Measurements from ENCODE around the gene KTN1. TPM values are rescaled to one million over a fixed set of nuclear protein-coding genes. Genes with fewer than 3 reads are reported as not detected.

KTN1 gene
- total RNA-seq, 4 donors from 2014 or later = 57.8 to 123 (median 106) TPM

GRCh38 chr14:55702511-55702910 is 122.5 kb downstream of the KTN1 start:
- no peak overlapping the region for H3K4me3 ChIP-seq
- no peaks in the 10 kb centered on the region for H3K36me3 ChIP-seq
- 68% methylated on average over 6 of the region's 6 CpGs for WGBS, 2 donors
- H3K9me3 ChIP-seq = no peaks in the 10 kb centered on the region
- peaks cover 0 to 24% (median 5%) of the 10 kb centered on the region in 3 donors for H3K4me1 ChIP-seq
- intact Hi-C loops (cut with DNase I) = loop anchor here (10.0 kb wide), 2 partner anchors 722 to 772 kb away; no protein-coding TSS in a partner anchor
- DNase-seq = no peak
- H3K27ac ChIP-seq = no peak overlapping the region
- TF ChIP-seq POLR2A (IDR thresholded peaks at IDR 0.05) = no peak
- TF ChIP-seq, protein P1, sequence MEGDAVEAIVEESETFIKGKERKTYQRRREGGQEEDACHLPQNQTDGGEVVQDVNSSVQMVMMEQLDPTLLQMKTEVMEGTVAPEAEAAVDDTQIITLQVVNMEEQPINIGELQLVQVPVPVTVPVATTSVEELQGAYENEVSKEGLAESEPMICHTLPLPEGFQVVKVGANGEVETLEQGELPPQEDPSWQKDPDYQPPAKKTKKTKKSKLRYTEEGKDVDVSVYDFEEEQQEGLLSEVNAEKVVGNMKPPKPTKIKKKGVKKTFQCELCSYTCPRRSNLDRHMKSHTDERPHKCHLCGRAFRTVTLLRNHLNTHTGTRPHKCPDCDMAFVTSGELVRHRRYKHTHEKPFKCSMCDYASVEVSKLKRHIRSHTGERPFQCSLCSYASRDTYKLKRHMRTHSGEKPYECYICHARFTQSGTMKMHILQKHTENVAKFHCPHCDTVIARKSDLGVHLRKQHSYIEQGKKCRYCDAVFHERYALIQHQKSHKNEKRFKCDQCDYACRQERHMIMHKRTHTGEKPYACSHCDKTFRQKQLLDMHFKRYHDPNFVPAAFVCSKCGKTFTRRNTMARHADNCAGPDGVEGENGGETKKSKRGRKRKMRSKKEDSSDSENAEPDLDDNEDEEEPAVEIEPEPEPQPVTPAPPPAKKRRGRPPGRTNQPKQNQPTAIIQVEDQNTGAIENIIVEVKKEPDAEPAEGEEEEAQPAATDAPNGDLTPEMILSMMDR (IDR thresholded peaks at IDR 0.05) = no peak
- H3K27me3 ChIP-seq = no peaks in the 10 kb centered on the region

DNA sequence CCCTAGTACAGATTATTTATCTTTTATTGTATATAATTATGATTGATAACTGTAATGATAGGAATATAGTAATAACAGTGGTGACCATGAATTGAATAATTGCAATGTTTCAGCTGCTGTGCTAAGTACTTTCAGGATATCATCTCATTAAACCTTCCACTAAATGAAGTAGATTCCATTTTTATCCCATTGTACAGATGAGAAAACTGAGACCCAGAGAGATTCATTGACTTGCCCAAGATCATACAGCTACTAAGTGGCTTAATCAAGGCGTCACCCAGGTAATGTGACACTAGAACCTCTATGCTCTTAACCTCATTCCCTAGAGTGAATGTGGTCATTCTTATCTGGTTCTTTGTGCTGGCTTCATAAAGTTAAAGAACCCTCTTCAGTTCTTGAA is 124.6 kb downstream of the KTN1 start:
- Histone ChIP-seq H3K36me3 (no peaks in the 10 kb centered on the region), H3K9me3 (no peaks in the 10 kb centered on the region), H3K27ac (no peak overlapping the region), H3K4me1 (peaks cover 0 to 26% (median 5%) of the 10 kb centered on the region in 3 donors), H3K4me3 (no peak overlapping the region), H3K27me3 (no peaks in the 10 kb centered on the region)
- no peak for DNase-seq
- intact Hi-C loops (cut with DNase I) = loop anchor here (10.0 kb wide), 2 partner anchors 720 to 770 kb away; no protein-coding TSS in a partner anchor
- WGBS, 2 donors = 85 to 93% methylated on average over 1 of the region's 1 CpG
- TF ChIP-seq POLR2A (IDR thresholded peaks at IDR 0.05) = no peak
- TF ChIP-seq, protein P1 (IDR thresholded peaks at IDR 0.05) = no peak

DNA sequence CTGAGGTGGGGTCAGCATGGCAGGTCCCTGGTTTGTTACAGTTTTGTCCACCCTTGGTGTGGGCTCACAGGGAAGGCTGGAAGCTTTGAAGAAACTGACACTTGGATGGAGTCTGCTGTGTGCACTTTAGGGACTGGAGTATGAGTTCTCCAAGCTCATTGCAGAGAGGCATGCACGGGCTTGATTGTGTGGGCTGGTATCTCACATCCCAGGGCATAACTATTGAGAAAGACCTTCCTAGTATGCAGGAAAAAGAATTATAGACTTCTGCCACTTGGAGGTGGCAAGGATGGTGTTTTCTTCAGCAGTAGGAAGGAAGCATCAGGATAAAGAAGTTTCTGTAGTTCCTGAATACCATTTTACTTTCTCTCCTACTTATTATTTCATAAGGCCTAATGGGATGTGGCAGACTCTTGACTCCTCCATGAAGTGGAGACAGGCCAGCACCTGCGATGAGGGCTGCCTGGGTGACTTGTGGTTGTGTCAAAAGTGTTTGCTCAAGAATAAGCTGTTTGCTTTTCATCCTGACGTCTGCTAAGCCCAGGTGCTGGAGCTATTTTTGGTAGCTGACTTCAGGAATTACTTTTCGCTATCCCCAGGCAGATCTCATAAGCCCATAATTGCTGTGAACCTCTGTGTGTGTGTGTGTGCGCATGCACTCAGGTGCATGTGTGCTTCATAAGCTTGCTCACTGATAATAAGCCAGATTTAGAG is 125.8 kb downstream of the KTN1 start:
- H3K27ac ChIP-seq = peak overlapping the region in 1 of 4 donors; percentile 10
- no peak overlapping the region for H3K4me3 ChIP-seq
- H3K9me3 ChIP-seq = no peaks in the 10 kb centered on the region
- intact Hi-C loops (cut with DNase I) = loop anchor here (10.0 kb wide), 2 partner anchors 719 to 769 kb away; no protein-coding TSS in a partner anchor
- no peaks in the 10 kb centered on the region for H3K36me3 ChIP-seq
- 36 to 64% methylated on average over 5 of the region's 5 CpGs for WGBS, 2 donors
- DNase-seq = no peak
- H3K27me3 ChIP-seq = no peaks in the 10 kb centered on the region
- H3K4me1 ChIP-seq = peaks cover 0 to 26% (median 9%) of the 10 kb centered on the region in 3 donors
- TF ChIP-seq, protein P1 (IDR thresholded peaks at IDR 0.05) = no peak
- no peak for TF ChIP-seq POLR2A (IDR thresholded peaks at IDR 0.05)

DNA sequence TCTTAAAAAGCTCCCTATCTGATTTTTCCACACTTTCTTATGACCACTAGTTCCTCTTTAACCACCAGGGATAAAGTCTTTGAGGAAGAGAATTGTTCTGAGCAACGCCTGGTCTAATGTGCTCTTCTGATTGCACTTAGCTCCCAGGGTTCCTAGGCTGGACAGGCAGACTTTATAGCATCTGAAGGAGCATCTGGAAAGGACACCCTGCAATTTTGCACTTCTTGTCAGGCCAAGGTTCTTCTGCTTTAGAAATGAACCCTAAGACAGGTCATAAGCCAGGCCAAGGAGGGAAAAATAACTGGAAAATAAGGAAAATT is 126.3 kb downstream of the KTN1 start:
- no peaks in the 10 kb centered on the region for H3K27me3 ChIP-seq
- H3K4me1 ChIP-seq = peaks cover 0 to 26% (median 9%) of the 10 kb centered on the region in 3 donors
- H3K27ac ChIP-seq = peak overlapping the region in 1 of 4 donors; percentile 10
- TF ChIP-seq, protein P1 (IDR thresholded peaks at IDR 0.05) = no peak
- no peak for TF ChIP-seq POLR2A (IDR thresholded peaks at IDR 0.05)
- H3K4me3 ChIP-seq = no peak overlapping the region
- WGBS, 2 donors = 37 to 58% methylated on average over 1 of the region's 1 CpG
- intact Hi-C loops (cut with DNase I) = loop anchor here (10.0 kb wide), 2 partner anchors 718 to 768 kb away; no protein-coding TSS in a partner anchor
- no peaks in the 10 kb centered on the region for H3K36me3 ChIP-seq
- DNase-seq = no peak
- no peaks in the 10 kb centered on the region for H3K9me3 ChIP-seq

GRCh38 chr14:55706893-55707292 is 126.9 kb downstream of the KTN1 start:
- no peaks in the 10 kb centered on the region for H3K36me3 ChIP-seq
- no peak for TF ChIP-seq POLR2A (IDR thresholded peaks at IDR 0.05)
- TF ChIP-seq, protein P1 (IDR thresholded peaks at IDR 0.05) = no peak
- peaks cover 0 to 26% (median 9%) of the 10 kb centered on the region in 3 donors for H3K4me1 ChIP-seq
- intact Hi-C loops (cut with DNase I) = loop anchor here (10.0 kb wide), 2 partner anchors 718 to 768 kb away; no protein-coding TSS in a partner anchor
- H3K27me3 ChIP-seq = no peaks in the 10 kb centered on the region
- 51 to 60% methylated on average over 2 of the region's 2 CpGs for WGBS, 2 donors
- no peak overlapping the region for H3K27ac ChIP-seq
- H3K4me3 ChIP-seq = no peak overlapping the region
- DNase-seq = no peak
- H3K9me3 ChIP-seq = no peaks in the 10 kb centered on the region
